GM18870 (cell line): ENCODE data around the gene PIEZO1.

Source experiments
- ATAC-seq: cut with Tn5 transposase; IDR thresholded peaks from one replicate; pipeline ENCODE4 v1.9.1; 2021; ENCODE audit warnings: moderate library complexity; ENCODE audit not compliant: unreplicated experiment

The PIEZO1 gene

DNA sequence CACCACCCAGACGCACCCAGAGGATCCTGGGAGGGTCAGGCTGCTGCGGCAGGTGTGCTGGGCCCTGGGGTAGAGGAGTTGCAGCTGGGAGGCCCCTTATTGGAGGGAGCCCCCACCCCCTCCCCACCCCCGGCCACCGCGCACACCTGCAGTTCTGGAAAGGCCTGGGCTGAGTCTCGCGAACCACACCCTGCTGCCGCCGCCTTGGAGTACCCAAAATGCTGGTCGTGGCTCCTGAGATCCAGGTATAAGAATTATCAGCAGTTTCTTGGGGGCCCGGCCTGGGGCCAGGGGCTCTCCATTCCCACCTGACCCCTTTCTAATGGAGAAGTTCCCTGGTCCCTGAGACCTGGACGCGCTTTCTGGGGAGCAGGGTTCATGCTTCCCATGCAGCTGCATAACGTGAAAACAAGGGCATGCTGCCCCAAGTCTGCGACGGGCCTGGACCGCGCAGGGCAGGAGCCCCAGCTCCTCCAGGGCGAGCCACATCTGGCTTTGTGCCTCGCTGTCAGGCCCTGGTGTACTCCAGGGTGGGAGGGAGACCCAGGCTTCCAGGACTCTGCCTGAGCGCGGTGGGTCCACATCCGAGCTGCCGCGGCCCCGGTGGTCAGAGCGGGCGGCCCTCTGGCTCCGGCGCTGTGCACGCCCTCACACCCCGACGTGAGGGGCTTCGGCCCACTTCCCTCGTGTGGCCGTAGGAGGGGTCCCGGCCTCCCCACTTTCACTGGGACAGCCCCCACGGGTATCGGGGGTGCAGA is 91.4 kb downstream of the PIEZO1 start:
- ATAC-seq: no peak

DNA sequence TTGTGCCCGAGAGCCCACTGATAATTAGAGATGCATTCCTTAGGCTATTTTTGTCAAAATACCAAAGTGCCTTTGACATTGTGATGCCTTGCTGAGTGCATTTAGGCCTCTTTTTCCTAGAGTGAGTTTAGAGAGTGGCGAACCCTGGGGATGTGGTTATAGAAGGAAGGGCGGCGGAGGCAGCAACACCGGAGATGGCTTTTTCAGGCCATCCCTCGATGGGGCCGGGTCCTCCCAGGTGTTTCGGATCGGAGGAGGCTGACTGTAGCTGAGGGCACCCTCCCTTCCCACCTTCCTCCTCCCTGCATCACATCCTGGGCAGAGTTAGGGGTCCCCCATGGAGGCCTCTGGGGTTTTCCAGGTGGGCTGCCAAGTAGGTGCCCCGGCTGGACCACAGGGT is 92.2 kb downstream of the PIEZO1 start:
- ATAC-seq: no peak

DNA sequence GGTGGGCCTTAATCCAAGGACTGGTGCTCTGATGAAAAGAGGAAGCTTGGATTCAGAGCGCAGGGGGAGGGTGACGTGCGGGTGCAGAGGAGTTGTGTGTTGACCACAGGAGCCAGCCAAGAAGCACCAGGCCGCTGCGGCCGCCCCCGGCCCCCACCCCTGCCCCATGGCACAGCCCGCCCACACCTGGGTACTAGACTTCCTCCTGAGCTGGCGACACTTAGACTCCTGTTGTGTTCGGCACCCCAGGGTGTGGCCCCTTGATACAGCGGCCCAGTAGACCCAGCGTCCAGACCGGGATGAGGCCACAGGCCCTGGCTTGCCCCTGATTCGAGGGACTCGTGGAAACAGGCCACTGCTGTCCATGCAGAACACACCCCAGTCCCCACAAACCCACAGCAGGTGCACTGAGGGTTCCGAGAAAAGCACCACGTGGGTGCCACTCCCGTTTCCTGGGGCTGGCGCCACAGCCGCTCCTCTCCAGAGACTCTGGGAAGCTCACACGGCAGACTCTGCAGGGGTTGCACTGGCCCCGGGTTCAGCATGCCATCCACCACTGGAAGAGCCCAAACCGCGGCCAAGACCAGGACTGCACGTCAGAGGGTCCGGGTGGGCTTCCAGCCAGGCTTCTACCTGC is 93.0 kb downstream of the PIEZO1 start:
- ATAC-seq: no peak

GRCh38 chr16:88691129-88691813 is 93.7 kb downstream of the PIEZO1 start:
- ATAC-seq: no peak

- no peak for ATAC-seq
These were observed 94.5 kb downstream of the PIEZO1 start for GRCh38 chr16:88690341-88691128.

DNA sequence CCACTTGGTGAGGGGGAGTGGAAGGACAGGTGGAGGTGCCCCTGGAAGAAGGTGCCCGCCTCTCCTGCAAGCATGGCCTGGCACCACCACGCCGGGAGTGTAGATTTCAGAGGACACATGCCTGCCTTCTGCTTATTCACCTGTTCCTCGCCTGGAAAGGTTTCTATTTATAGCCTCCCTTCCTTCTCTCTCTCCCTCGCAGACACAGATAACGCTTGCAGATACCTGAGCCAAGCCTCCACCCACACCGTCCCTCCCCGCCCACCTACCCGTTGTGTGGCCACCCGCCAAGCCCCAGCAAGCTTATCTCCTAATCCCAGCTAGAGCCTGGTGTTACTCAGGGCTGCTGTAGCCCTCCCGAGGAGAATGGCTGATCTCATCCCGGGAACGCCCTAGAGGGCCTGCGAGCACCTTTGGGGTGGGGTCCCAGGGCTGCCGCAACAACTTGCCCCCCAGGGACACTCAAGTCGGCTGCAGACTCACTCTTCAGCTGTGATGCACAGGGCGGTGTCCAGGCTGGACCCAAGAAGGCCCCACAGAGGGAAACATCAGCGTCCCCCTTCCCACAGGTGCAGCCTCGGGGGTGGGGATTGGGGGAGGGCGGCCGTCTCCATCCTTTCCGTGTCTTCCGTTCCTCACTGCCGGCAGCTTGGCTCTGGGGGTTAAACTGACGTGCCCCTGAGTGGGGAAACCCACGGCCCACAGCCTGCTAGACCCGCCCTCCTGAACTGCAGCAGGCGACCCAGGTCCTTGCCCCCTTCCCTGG is 96.8 kb downstream of the PIEZO1 start:
- no peak for ATAC-seq

- ATAC-seq: no peak
These were observed 97.4 kb downstream of the PIEZO1 start for GRCh38 chr16:88687676-88688012.

DNA sequence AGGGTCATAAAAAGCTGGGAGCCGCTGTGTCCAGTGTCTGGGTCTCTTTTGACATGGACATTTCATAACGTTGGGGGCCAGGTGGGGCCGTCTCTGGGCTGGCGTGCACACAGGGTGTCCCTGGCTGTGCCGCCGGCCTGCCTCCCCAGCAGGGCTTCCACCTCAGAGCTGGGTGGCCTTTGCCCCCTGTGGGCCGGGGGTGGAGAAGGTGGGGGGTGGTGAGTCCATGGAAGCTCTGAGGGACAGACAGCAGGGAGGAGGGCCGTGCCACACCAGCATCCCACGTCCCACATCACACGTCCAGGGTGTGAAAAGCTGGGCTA is 97.8 kb downstream of the PIEZO1 start:
- no peak for ATAC-seq

DNA sequence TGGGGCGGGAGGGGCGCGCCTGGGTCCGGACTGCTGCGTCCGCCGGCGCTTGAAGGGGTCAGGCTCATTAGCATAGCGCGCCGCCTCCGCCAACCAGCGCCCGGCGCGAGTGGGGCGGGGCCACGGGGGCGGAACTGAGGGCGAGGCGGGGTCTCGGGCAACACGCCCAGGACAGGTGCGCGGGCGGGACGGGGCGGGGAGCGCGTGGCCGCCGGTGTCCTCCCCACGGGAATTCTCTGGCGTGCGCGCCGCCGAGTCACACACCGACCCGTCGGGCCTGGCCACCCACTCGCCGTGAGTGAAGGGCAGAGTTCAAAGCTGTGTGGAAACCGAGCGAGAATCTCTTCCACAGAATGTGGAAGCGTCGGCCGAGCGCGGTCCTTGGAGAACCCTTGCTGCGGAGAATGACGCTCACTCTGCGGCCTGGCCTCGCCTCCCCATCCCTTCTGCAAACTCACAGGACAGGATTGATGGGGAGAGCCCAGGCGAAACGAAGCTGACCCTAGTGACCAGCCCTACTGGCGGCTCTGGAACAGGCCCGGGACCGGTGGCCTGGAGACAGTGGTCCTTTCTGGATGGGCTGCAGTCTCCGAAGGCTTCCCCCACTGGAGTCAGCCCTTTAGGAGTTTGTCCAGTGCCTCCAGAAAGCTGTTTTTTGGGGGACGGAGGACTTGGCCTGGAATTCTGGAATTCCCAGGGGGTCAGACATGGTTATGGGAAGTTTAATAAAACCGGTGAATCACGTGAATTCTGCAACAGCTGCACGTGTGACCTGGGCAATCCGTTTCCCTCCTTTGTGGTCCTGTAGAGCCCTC is 98.4 kb downstream of the PIEZO1 start, which contains the start of gene SNAI3:
Gene SNAI3 (minus strand): TSS at position 69 of the 815 bp plus-strand sequence. CDS start 101 bp downstream, outside the sequence.
- ATAC-seq: no peak

- no peak for ATAC-seq
These were observed 99.0 kb downstream of the PIEZO1 start for GRCh38 chr16:88686062-88686438.

- ATAC-seq: no peak
These were observed 99.6 kb downstream of the PIEZO1 start for GRCh38 chr16:88685156-88686061.

DNA sequence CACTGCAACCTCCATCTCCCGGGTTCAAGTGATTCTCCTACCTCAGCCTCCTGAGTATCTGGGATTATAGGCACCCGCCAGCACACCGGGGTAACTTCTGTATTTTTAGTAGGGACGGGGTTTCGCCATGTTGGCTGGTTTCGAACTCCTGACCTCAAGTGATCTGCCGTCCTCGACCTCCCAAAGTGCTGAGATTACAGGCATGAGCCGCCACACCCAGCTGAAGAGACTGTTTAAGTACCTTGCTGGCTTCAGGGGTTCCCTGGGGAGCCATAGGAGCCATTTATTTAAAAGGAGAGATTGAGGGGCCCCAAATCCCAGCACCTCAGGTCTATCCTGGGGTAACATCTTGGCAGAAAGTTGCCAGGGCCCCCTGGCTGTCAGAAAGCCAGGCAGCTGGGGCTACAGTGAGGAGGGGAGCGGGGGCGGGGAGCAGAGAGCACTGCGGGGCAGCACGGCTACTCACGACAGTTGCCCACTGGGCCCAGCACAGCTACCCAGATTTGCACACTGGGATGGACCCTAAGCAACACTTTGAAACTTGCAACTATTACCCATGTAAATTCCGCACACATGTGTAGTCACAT is 100.4 kb downstream of the PIEZO1 start:
- no peak for ATAC-seq

GRCh38 chr16:88681709-88682451 is 103.1 kb downstream of the PIEZO1 start:
- no peak for ATAC-seq

DNA sequence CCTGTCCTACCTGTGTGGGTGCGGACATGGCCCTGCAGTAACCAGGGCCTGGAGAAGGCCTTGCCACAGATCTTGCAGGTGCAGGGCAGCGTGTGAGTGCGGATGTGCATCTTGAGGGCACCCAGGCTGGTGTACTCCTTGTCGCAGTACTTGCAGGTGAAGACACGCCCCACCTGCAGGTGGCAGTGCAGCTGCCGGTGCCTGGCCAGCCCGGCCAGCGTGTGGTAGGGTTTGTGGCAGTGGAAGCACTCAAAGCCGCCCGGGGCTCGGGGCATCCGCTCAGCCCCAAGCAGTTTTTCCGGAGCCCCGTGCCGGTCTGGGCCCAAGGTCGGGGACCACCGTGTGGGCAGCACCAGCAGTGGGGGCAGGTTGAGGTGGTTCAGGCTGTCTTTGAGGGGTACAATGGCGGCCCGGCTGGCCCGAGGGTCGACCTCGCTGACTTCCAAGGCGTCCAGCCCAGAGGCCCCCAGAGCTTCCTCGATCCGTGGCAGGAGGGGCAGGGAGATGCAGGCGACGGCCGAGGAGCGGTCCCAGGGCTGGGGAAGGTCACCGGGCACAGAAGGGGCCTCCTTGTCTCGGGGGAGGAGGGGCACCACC is 103.8 kb downstream of the PIEZO1 start:
- no peak for ATAC-seq

DNA sequence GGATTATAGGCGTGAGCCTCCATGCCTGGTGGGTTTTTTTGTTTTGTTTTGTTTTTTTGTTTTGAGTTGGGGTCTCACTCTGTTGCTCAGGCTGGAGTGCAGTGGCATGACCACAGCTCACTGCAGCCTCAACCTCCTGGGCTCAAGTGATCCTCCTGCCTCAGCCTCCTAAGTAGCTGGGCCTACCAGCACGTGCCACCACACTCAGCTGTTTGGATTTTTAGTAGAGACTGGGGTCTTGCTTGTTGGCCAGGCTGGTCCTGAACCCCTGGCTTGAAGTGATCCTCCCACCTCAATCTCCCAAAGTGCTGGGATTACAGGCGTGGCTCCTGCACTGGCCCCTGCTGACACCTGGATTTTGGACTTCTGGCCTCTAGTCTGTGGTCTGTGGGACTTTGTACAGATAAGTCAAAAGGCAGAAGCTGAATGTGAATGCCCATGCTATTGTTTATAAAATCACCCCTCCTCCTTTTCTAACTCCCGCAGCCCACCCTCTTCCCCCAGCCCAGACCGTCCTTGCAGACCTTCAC is 104.4 kb downstream of the PIEZO1 start:
- no peak for ATAC-seq

- no peak for ATAC-seq
These were observed 106.6 kb downstream of the PIEZO1 start for GRCh38 chr16:88678224-88678979.
